GM18498 (cell line): ENCODE data around the gene CAPN10.

Source experiments
- ATAC-seq: cut with Tn5 transposase; IDR thresholded peaks from one replicate; pipeline ENCODE4 v1.9.1; 2021; ENCODE audit warnings: mild to moderate bottlenecking, moderate library complexity; ENCODE audit not compliant: unreplicated experiment

The CAPN10 gene

GRCh38 chr2:240636563-240637115, 50.1 kb downstream of the CAPN10 start:
- no peak for ATAC-seq

- no peak for ATAC-seq
Observed at GRCh38 chr2:240637116-240637900, 50.8 kb downstream of the CAPN10 start.

DNA sequence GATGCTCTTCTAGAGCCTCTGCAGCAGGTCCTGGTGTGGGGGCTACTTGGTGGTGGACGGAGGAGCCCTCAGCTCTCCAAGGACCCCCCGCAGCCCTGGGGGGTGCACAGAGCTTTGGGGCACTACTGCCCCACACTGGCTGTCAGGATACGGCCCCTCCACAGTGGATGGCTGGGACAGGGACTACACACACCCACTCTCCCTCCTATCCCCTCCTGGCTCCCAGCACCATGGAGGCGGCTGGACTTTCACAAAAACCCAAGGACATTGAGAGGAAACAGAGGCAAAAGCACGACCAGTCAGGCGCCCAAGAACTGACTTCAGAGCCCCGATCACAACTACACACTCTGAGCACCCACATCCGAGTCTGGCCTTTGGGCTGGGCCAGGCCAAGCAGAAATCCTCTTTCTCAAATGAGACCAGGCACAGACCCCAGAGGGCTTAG, 51.4 kb downstream of the CAPN10 start:
- ATAC-seq = no peak

GRCh38 chr2:240638512-240639160, 52.1 kb downstream of the CAPN10 start:
- ATAC-seq = no peak

DNA sequence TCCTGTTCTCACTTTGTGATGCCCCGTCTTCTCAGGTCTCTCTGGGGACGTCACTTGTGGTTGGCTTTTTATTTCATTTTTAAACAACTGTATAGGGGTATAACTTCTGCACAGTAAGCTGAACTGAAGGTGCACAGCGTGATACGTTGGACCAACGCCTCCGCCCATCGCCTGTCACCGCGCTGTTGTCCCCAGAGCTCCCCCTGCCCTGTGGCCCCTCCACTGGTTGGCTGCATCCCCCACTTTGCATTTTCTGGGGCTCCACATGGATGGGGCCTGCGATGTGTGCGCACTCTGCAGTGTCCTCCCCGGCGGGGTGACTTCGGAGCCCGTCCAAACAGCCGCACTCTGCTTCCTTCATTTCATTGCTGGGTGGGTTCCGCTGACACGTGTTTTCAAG, 53.0 kb downstream of the CAPN10 start:
- no peak for ATAC-seq

- ATAC-seq = no peak
Observed at GRCh38 chr2:240640939-240641338, 54.4 kb downstream of the CAPN10 start.

GRCh38 chr2:240642061-240642805, 55.7 kb downstream of the CAPN10 start:
- ATAC-seq = no peak

DNA sequence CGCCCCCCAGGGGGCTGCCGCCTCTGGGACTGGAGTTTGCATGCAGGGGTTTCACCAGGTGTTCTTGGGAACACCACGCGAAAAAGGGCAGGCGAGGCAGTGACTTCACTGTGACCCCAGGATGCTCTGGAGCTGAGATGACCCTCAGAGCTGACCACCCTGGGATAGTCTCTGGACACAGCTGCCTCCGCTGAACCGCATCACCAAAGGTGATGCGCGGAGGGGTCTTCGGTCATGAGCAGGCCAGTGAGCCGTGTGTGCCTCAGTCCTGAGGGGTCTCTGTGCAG, 56.2 kb downstream of the CAPN10 start:
- no peak for ATAC-seq

DNA sequence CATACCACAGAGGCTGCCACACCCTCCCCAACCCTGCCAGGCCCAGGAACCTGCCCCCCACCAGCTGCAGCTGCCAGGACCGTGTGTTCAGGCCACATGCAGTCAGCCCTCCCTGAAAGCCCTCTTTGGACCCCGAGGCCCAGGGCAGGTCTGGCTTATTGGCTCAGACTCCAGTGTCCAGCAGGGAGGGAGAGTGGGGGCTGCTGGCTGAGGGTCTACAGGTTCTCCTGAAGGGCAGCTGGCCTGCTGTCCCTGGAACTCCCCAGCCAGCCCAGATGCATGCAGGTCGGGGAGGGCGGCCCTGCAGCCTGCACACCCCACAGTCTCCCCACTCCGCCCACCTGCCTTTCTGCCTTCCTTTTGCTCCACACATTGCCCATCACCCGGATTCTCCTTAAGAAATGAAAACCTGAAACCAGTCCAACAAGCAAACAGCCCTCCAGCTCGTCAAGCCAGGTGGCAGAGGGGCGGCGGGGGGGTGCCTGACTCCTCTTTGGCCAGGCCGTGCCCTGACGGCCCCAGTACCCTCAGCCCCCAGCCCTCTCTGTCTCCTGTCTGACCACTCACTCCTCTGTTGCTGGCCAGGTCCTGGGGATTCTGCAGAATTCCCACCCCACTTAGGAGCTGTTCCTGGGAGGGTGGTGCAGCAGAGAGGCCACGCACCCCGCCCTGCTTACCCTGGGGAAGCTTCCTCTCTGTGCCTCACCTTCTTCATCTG, 56.7 kb downstream of the CAPN10 start:
- ATAC-seq = no peak

- no peak for ATAC-seq
Observed at GRCh38 chr2:240643811-240644150, 57.2 kb downstream of the CAPN10 start.

DNA sequence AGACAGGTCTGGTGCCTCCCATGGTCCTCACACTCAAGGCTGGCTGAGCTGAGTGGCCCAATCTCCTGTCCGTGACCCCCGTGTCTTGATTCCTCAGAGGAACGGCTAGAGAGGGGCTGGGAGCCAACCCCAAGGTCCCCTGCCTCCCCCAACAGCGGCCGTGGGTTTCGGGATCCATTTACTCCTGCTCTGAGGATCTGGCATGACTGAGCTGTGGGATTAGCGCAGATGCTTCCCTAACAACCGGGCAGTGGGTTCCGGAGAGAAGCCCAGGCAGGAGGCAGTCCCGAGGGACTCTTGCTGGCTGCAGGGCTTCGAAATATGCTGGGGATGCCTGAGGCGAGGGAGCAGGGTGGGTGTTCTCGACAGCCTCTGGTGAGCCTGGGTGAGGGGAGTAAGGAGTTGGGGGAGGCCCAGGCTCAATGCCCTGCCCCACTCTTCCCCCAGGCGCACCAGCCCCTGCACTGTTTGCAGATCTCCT, 57.7 kb downstream of the CAPN10 start:
- no peak for ATAC-seq

DNA sequence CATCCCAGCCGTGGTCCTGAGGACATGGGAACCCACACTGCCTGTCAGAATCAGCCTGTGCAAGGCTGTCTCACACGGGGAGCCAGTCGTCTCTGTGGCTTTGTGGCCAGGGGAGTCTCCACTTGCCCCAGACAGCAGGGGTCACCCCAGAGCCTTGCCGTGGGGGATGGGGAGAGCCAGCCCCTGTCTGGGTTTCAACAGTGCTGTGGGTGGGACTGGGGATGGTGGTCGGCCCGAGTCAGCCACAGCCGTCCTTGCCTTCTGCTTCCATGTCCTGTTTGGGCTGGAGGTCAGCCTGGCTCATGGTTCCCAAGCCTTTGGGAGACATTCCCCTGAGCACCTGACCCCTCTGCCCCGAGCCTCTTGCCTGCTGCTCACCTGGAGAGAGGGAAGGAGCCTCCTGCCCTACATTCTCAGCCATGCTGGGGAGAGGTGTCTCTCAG, 58.3 kb downstream of the CAPN10 start:
- no peak for ATAC-seq

GRCh38 chr2:240645346-240645745, 58.8 kb downstream of the CAPN10 start:
- no peak for ATAC-seq

- no peak for ATAC-seq
Observed at GRCh38 chr2:240645801-240646175, 59.3 kb downstream of the CAPN10 start.

DNA sequence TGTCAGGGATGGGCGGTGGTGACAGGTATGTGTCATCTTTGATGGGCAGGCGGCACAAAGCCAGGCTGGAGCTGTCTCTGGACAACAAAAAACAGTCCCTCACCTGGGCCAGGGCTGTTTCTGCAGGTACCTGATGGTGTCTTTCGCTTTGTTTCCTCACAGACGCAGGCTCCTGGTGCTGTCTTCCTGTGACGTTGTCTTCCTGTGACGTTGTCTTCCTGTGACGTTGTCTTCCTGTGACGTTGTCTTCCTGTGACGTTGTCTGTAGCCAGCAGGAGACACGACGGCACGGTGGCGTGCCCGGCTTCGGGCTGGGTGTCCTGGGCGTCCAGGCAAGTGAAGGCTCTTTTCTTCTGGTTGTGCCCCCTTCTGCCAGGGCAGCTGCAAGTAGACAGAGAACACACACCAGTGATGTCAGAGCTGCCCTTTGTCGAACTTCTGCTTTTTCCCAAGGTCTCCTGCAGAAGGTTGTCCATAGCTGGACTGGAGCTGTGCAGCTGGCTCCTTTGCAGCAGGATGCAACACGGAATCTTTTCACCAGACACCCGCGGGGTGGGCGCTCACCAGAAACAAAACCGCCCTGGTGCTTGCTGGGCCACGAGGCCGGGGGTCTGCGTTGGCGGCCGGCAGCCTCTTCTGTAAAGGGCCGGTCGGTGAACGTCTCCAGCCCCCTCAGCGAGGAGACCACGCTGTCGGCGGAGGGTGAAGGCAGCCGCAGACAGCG, 59.8 kb downstream of the CAPN10 start:
- ATAC-seq = no peak

GRCh38 chr2:240646900-240647502, 60.5 kb downstream of the CAPN10 start:
- no peak for ATAC-seq

DNA sequence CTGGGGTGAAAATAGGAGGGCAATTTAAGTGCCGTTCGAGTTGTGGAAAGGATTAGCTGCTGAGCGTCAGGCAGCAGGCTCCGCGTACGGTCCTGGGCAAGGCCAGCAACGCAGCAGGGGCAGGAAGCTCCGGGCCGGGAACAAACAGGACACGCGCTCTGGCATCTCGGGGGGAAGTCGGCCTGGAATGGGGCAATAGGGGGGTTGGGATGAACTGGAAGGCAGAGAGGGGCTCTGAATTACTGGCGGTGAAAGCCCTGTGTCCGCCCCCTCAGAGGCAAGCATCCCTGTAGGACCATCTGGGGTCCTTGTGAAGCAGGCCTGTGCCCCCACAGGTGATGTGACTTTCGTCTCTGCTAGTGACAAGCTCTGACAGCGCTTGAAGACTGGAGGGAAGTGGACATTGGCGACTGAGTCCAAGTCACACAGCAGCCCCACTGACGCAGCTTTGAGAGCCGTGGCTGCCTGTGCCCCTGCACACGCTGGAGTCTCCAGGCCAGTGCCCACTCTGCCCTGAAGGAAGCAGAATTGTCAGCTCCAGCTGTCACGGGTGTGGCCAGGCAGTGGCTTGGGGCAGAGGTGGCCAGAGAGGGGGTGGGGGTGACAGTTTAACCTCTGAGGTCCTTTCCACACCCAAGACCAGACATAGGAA, 61.1 kb downstream of the CAPN10 start:
- ATAC-seq = no peak

DNA sequence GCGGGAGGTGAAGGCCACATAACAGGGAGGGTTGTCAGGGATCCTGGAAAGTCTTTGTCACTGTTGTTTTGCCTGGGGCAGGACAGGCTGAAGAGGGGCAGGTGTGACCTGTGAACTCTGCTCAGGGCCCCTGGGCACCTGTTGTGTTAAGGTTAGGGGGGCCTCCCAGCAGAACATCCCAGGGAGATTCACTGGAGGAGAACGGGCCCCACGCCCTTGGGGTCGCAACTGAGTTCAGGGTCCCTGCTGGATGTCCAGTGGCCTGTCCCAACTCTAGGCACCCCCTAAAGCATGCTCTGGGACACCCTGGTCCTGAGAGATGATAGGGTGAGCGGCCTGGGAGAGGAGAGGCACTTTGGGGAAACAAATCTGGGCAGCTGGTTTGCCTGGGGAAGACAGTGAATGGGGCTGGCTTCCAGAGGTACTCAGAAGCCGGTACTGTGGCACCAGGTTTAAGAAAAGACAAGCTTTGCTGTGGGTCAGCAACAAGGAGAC, 61.7 kb downstream of the CAPN10 start:
- no peak for ATAC-seq
